Tibial artery (tissue), 4 donors: ENCODE data around the gene OR6B3.

Experiments
- DNase-seq, 2 donors: peaks; one replicate each; pipeline ENCODE4 v3.0.0-alpha.2; 2019
- H3K27ac ChIP-seq, 2 donors: fragments of 200-600 bp; sonication (generic) in 1 of 2; 1 replicate in 1 of 2; 2 replicates in 1 of 2; pipeline ENCODE4 v1.5.1; 2018 to 2019; ENCODE audit warnings: mild to moderate bottlenecking in 1 of 2
- H3K27me3 ChIP-seq, 2 donors: fragments of 200-600 bp; sonication (generic) in 1 of 2; one replicate each; pipeline versions ENCODE4 v1.5.1 to v1.6.0; 2016 to 2019
- H3K36me3 ChIP-seq, 3 donors: fragments of 200-600 bp; sonication (generic) in 2 of 3; one replicate each; pipeline ENCODE4 v1.5.1; 2016 to 2019; ENCODE audit warnings: mild to moderate bottlenecking in 2 of 3
- H3K4me1 ChIP-seq, 4 donors: fragments of 200-600 bp; sonication (generic) in 2 of 4; 1 replicate in 3 of 4; 2 replicates in 1 of 4; pipeline ENCODE4 v1.5.1; 2016 to 2019
- H3K4me3 ChIP-seq, 2 donors: fragments of 200-600 bp; sonication (generic) in 1 of 2; 1 replicate in 1 of 2; 2 replicates in 1 of 2; pipeline ENCODE4 v1.5.1; 2018 to 2019; ENCODE audit warnings: mild to moderate bottlenecking in 2 of 2
- H3K9me3 ChIP-seq, 3 donors: fragments of 200-600 bp; sonication (generic) in 1 of 3; one replicate each; pipeline ENCODE4 v1.5.1; 2016 to 2019
- intact Hi-C: fragments of 100-400 bp; cut with DNase I; formaldehyde crosslinking; loops from one replicate; pipeline ENCODE4 v1.15.0; 2023; ENCODE audit warnings: low total_unique reads
- TF ChIP-seq, protein P1 (sequence below), 2 experiments: fragments of 200-600 bp in 1 of 2; fragments of 450-650 bp in 1 of 2; IDR thresholded peaks; one replicate each; pipeline ENCODE4 v1.5.1; 2017 to 2019; ENCODE audit warnings: antibody characterized with exemption in 2 of 2, mild to moderate bottlenecking in 1 of 2, moderate library complexity in 1 of 2

OR6B3 gene

GRCh38 chr2:240043279-240043989 lies 9.9 kb downstream of the OR6B3 start:
- H3K27me3 ChIP-seq: peaks cover 0 to 54% of the 10 kb centered on the region in 2 donors
- no peak overlapping the region for H3K4me3 ChIP-seq
- H3K36me3 ChIP-seq: no peaks in the 10 kb centered on the region
- no peak overlapping the region for H3K27ac ChIP-seq
- H3K4me1 ChIP-seq: no peaks in the 10 kb centered on the region
- DNase-seq: no peak
- TF ChIP-seq, protein P1, sequence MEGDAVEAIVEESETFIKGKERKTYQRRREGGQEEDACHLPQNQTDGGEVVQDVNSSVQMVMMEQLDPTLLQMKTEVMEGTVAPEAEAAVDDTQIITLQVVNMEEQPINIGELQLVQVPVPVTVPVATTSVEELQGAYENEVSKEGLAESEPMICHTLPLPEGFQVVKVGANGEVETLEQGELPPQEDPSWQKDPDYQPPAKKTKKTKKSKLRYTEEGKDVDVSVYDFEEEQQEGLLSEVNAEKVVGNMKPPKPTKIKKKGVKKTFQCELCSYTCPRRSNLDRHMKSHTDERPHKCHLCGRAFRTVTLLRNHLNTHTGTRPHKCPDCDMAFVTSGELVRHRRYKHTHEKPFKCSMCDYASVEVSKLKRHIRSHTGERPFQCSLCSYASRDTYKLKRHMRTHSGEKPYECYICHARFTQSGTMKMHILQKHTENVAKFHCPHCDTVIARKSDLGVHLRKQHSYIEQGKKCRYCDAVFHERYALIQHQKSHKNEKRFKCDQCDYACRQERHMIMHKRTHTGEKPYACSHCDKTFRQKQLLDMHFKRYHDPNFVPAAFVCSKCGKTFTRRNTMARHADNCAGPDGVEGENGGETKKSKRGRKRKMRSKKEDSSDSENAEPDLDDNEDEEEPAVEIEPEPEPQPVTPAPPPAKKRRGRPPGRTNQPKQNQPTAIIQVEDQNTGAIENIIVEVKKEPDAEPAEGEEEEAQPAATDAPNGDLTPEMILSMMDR (IDR thresholded peaks at IDR 0.05): no peak
- H3K9me3 ChIP-seq: no peaks in the 10 kb centered on the region
- intact Hi-C loops: no loop called here

GRCh38 chr2:240042740-240043139 lies 10.6 kb downstream of the OR6B3 start:
- no peaks in the 10 kb centered on the region for H3K36me3 ChIP-seq
- intact Hi-C loops: no loop called here
- H3K9me3 ChIP-seq: no peaks in the 10 kb centered on the region
- TF ChIP-seq, protein P1 (IDR thresholded peaks at IDR 0.05): no peak
- H3K27ac ChIP-seq: no peak overlapping the region
- no peak for DNase-seq
- peaks cover 0 to 51% of the 10 kb centered on the region in 2 donors for H3K27me3 ChIP-seq
- no peak overlapping the region for H3K4me3 ChIP-seq
- H3K4me1 ChIP-seq: no peaks in the 10 kb centered on the region

DNA sequence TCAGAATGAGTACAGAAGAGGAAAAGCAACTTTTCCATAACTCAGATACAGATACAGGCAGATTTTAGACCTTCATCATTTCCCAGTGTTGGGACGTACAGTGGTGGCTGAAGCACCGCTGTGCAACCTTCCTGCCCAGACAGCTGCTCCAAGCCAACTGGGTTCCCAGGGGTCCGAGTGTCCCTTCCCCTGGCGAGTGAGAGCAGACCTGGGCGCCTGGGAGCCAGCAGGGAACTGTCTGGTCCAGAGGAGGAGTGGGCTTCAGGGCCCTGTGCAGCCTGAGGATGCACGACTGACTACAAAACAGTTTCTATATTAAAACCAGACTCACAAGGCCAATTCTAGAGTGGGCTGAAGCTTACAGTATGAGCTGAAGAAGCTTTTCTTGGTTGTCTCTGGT lies 12.0 kb downstream of the OR6B3 start:
- peaks cover 0 to 43% of the 10 kb centered on the region in 2 donors for H3K27me3 ChIP-seq
- DNase-seq: no peak
- H3K9me3 ChIP-seq: no peaks in the 10 kb centered on the region
- no peak overlapping the region for H3K4me3 ChIP-seq
- H3K4me1 ChIP-seq: no peaks in the 10 kb centered on the region
- H3K27ac ChIP-seq: no peak overlapping the region
- intact Hi-C loops: no loop called here
- H3K36me3 ChIP-seq: no peaks in the 10 kb centered on the region
- TF ChIP-seq, protein P1 (IDR thresholded peaks at IDR 0.05): no peak

- H3K4me1 ChIP-seq: no peaks in the 10 kb centered on the region
- no peak overlapping the region for H3K4me3 ChIP-seq
- TF ChIP-seq, protein P1 (IDR thresholded peaks at IDR 0.05): no peak
- H3K9me3 ChIP-seq: no peaks in the 10 kb centered on the region
- H3K27me3 ChIP-seq: peaks cover 0 to 21% of the 10 kb centered on the region in 2 donors
- intact Hi-C loops: no loop called here
- H3K27ac ChIP-seq: no peak overlapping the region
- H3K36me3 ChIP-seq: no peaks in the 10 kb centered on the region
- no peak for DNase-seq
Measured at GRCh38 chr2:240037358-240037757, 16.0 kb downstream of the OR6B3 start.

GRCh38 chr2:240033330-240033678 lies 20.0 kb downstream of the OR6B3 start:
- DNase-seq: peak in 1 of 2 donors; percentile 40
- TF ChIP-seq, protein P1 (IDR thresholded peaks at IDR 0.05): no peak
- H3K9me3 ChIP-seq: no peaks in the 10 kb centered on the region
- no peaks in the 10 kb centered on the region for H3K36me3 ChIP-seq
- intact Hi-C loops: no loop called here
- H3K4me1 ChIP-seq: no peaks in the 10 kb centered on the region
- no peak overlapping the region for H3K4me3 ChIP-seq
- no peak overlapping the region for H3K27ac ChIP-seq
- peaks cover 0 to 5% of the 10 kb centered on the region in 2 donors for H3K27me3 ChIP-seq
